ENCODE measurements around the gene RXFP1. TPM values are rescaled to one million over a fixed set of nuclear protein-coding genes. Genes with fewer than 3 reads are reported as not detected.

Gene RXFP1
- total RNA-seq, 1 donor from 2014 or later: 0.10 TPM

DNA sequence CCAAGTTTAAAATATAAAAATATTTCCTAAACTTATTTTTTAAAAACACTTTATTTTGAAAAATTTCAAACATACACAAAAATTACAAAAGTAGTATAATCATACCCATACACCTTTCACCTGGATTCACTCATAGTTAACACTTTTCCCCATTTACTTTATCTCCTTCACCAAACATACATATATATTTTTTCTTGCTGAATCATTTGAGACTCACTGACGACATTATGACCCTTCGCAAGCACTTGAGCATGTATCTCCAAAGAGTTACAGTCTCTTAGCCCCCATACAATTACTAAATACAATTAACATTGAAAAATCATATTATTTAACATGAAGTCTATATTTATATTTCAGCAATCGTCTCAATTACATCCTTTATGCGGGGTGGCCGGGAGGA is 19.8 kb downstream of the RXFP1 start:
- DNase-seq (ENCODE audit: low spot score): no peak

DNA sequence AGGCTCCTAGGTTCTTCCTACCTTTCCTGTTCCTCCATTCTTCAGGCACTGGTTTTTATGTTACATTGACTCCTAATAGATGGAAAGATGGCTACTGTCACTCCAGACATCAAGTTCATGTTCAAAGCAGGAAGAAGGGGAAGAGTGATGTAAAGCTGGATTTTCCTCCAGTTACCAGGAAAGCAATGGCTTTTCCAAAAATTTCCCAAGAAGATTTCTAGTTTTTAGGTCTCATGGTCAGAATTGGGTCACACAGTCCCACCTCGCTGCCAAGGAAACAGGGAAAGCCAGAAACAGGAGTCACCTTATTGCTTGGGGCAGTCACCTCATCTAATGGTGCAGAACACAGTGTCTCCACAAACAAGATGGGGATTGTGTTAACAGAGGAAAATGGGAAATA is 21.5 kb downstream of the RXFP1 start:
- DNase-seq (ENCODE audit: low spot score): no peak

- no peak for DNase-seq (ENCODE audit: low spot score)
These were observed 22.5 kb downstream of the RXFP1 start for GRCh38 chr4:158544141-158544540.

GRCh38 chr4:158553364-158553763 is 31.7 kb downstream of the RXFP1 start:
- no peak for DNase-seq (ENCODE audit: low spot score)

GRCh38 chr4:158560284-158560683 is 38.6 kb downstream of the RXFP1 start:
- DNase-seq (ENCODE audit: low spot score): no peak

GRCh38 chr4:158566860-158567259 is 45.2 kb downstream of the RXFP1 start:
- DNase-seq (ENCODE audit: low spot score): no peak

GRCh38 chr4:158571736-158572135 is 50.1 kb downstream of the RXFP1 start:
- no peak for DNase-seq (ENCODE audit: low spot score)

GRCh38 chr4:158572608-158573007 is 50.9 kb downstream of the RXFP1 start:
- no peak for DNase-seq (ENCODE audit: low spot score)

DNA sequence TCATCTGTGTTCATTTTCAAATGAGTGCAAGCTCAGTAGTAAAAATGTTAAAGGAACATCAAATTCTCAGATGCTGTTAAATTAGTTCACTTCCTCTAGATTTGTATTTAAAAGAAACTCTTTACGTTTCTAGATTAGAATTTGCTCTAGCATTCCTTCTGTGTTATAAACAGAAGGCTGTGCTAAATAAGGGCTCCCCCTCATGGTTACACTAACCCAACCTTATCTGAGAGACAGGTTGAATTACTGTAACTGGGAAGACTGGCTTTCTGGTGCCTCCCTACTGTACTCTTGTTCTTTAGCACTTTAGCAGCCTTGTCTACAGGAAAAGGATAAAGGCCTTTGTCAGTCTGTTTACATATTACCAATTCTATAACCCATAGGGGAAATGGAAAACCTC is 56.8 kb downstream of the RXFP1 start:
- DNase-seq (ENCODE audit: low spot score): no peak

DNA sequence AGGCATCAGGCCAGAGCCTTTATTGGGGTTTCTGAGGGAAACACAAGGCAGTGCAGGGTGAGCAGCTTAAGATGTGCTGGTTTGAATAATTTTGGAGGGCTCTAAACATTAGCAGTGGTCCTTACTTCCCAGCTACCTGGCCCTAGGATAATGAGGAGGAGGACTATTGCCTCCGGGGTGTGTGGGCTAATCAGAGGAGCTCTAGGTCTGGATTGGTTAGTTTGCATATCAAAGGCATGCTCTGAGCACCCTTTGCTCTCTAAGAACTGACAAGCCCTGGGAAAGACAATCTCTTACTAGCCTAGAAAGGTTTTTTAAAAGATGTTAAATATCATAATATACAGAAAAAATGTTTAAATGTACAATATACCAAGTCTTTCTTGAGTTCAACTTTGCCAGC is 58.4 kb downstream of the RXFP1 start:
- DNase-seq (ENCODE audit: low spot score): no peak

- no peak for DNase-seq (ENCODE audit: low spot score)
These were observed 59.5 kb downstream of the RXFP1 start for GRCh38 chr4:158581161-158581560.

GRCh38 chr4:158586881-158587280 is 65.2 kb downstream of the RXFP1 start:
- no peak for DNase-seq (ENCODE audit: low spot score)

DNA sequence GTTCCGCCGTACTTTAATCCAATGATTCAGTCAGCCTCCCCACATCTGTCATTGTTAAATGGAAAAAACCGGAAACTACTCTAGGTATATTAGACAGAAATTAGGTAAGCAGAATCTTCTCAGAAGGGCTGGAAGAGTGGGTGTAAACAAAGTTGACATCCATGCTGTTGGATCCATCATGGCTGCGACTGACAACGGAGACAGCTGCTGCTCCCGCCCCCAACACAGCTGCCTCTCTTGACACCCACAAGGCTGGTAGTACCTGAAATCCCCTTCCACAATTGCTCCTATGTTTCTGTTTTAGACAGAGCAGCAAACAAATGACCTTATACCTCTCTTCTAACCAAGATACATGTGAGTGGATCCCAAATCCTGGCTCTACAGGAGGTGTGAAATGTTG is 66.6 kb downstream of the RXFP1 start:
- no peak for DNase-seq (ENCODE audit: low spot score)

- no peak for DNase-seq (ENCODE audit: low spot score)
These were observed 67.1 kb downstream of the RXFP1 start for GRCh38 chr4:158588777-158589176.

DNA sequence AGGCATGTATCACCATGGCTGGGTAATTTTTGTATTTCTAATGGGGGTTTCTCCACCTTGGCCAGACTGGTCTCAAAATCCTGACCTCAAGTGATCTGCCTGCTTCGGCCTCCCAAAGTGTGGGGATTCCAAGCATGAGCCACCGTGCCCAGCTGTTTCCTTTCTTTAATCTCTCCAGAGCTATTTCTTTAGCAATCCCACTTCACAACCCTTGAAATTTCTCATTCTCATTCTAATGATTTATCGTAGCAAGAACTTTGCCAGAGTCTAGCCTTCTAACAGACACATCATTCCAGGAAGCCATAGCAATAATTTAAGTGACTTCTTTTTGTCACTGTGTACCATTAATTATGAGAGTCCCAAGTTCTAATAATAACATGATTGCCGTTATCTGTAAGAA is 68.6 kb downstream of the RXFP1 start:
- no peak for DNase-seq (ENCODE audit: low spot score)

- no peak for DNase-seq (ENCODE audit: low spot score)
These were observed 69.1 kb downstream of the RXFP1 start for GRCh38 chr4:158590824-158591223.

GRCh38 chr4:158597879-158598596 is 76.4 kb downstream of the RXFP1 start:
- no peak for DNase-seq (ENCODE audit: low spot score)

GRCh38 chr4:158599150-158599549 is 77.5 kb downstream of the RXFP1 start:
- no peak for DNase-seq (ENCODE audit: low spot score)

- DNase-seq (ENCODE audit: low spot score): no peak
These were observed 78.2 kb downstream of the RXFP1 start for GRCh38 chr4:158599765-158600498.

DNA sequence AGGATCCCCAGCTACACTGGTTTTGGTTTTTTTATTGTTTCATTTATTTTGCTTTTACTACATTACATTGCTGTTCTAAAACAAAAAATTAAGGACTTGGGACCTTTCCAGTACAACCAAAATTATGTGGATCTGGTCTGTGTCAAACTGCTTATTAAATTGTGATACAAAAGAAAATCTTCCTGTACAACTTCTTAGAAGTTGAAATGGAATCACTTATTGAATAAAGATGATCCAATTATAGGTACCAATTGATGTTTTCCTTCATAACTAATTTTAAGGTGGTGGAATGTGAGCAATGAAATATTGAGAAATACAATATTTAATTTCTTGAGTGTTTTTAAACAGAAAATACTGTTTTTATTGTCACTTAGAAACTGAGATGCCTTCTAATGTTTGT is 82.7 kb downstream of the RXFP1 start:
- DNase-seq (ENCODE audit: low spot score): no peak

GRCh38 chr4:158605393-158605792 is 83.7 kb downstream of the RXFP1 start:
- no peak for DNase-seq (ENCODE audit: low spot score)

DNA sequence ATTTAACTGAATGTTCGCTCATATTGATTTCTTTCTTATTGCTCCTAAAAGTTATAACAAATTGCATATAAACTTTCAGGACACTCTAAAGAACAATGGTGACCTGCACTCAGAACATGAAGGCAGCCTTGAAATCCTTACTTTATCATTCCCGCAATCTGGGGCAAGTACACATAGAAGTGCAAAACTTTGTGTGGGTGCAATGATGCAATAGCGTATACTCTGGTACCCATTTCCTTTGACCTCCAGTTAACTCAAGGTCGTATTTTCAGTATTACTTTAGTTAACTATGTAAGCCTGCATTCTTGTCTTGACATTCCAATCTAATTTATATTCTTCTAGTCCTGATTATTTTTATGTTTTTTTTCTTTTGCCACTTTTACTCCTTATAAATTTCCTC is 85.3 kb downstream of the RXFP1 start:
- DNase-seq (ENCODE audit: low spot score): no peak

DNA sequence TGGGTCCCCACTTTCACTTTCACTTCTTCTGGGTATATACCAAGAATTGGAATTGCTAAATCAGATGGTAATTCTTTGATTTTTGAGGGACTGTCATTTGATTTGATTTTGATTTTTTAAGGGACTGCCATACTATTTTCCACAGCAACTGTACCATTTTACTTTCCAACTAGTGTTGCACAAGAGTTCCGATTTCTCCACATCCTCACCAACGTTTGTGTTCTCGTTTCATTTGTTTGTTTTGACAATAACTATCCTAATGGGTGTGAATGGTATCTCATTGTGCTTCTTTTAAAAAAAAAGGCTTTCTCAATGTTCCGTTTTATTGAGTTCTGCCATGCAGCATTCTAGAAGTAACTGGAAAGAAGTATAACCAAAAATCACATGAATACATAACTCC is 87.4 kb downstream of the RXFP1 start:
- DNase-seq (ENCODE audit: low spot score): no peak

DNA sequence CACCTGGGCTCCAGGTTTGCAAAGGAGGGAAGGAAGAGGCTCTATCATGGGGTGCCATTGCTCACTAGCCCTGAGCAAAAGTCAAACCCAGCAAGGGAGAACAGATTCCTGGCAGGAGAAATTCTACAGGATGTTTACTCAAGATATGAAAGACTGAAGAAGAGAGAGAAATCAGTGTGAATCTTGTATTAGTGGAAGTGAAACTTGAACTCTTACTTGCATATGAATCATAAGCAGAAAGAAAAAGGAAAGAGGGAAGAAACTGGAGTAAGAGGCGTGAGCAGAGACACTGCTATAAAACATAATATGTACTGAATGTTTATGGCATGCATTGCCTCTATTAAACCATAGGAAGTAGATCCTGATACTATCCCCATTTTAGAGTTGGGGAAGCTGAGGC is 89.1 kb downstream of the RXFP1 start:
- no peak for DNase-seq (ENCODE audit: low spot score)
